ENCODE data around the gene ARL8B.
"Not testable (repeated sequence)": the region's sequence is repeated elsewhere in the genome, so short reads cannot be mapped to it uniquely, and the experiment has no call there.

ARL8B gene

GRCh38 chr3:5096336-5097008 is 25.6 kb upstream of the ARL8B start:
- no peak for TF ChIP-seq CTCF (IDR thresholded peaks at IDR 0.05; ENCODE audit: extremely low read depth, missing control alignments)
- no peak for DNase-seq (ENCODE audit: low spot score)

- no peak for DNase-seq (ENCODE audit: low spot score)
- no peak for TF ChIP-seq CTCF (IDR thresholded peaks at IDR 0.05; ENCODE audit: extremely low read depth, missing control alignments)
These were observed 23.7 kb upstream of the ARL8B start for GRCh38 chr3:5098346-5098745.

- no peak for DNase-seq (ENCODE audit: low spot score)
- TF ChIP-seq CTCF (IDR thresholded peaks at IDR 0.05; ENCODE audit: extremely low read depth, missing control alignments) = no peak
These were observed 19.6 kb upstream of the ARL8B start for GRCh38 chr3:5102532-5102931.

- no peak for DNase-seq (ENCODE audit: low spot score)
- TF ChIP-seq CTCF (IDR thresholded peaks at IDR 0.05; ENCODE audit: extremely low read depth, missing control alignments) = no peak
These were observed 18.3 kb upstream of the ARL8B start for GRCh38 chr3:5103743-5104142.

- DNase-seq (ENCODE audit: low spot score) = no peak
- TF ChIP-seq CTCF (IDR thresholded peaks at IDR 0.05; ENCODE audit: extremely low read depth, missing control alignments) = no peak
These were observed 17.0 kb upstream of the ARL8B start for GRCh38 chr3:5105050-5105449.

- DNase-seq (ENCODE audit: low spot score) = not testable (repeated sequence)
These were observed 15.7 kb upstream of the ARL8B start for GRCh38 chr3:5106371-5106770.

GRCh38 chr3:5106933-5107334 is 15.2 kb upstream of the ARL8B start:
- not testable (repeated sequence) for DNase-seq (ENCODE audit: low spot score)

- DNase-seq (ENCODE audit: low spot score) = no peak
- no peak for TF ChIP-seq CTCF (IDR thresholded peaks at IDR 0.05; ENCODE audit: extremely low read depth, missing control alignments)
These were observed 11.8 kb upstream of the ARL8B start for GRCh38 chr3:5110337-5110736.

Data from GM20000 (cell line).